WTC11 (cell line): Measurements from ENCODE around the gene SGCD.

Experiments used
- ESRRA ChIP-seq: sonication (generic); formaldehyde crosslinking; IDR thresholded peaks from 2 replicates; pipeline ENCODE4 v1.8.1; 2022; ENCODE audit warnings: mild to moderate bottlenecking, missing genetic modification reagents, borderline replicate concordance
- NFYB ChIP-seq: sonication (generic); formaldehyde crosslinking; conservative IDR thresholded peaks from 2 replicates; pipeline ENCODE4 v1.8.0; 2022; ENCODE audit warnings: low read depth, missing genetic modification reagents
- TCF7 ChIP-seq: sonication (generic); formaldehyde crosslinking; IDR thresholded peaks from 2 replicates; pipeline ENCODE4 v1.8.0; 2022; ENCODE audit warnings: mild to moderate bottlenecking, low read depth, missing genetic modification reagents, moderate library complexity
- TEAD4 ChIP-seq: sonication (generic); formaldehyde crosslinking; IDR thresholded peaks from 2 replicates; pipeline ENCODE4 v1.8.0; 2022; ENCODE audit warnings: mild to moderate bottlenecking, missing genetic modification reagents
- ZNF232 ChIP-seq: sonication (generic); formaldehyde crosslinking; IDR thresholded peaks from 2 replicates; pipeline ENCODE4 v1.8.0; 2022; ENCODE audit warnings: mild to moderate bottlenecking, missing genetic modification reagents
- TF ChIP-seq, protein P1 (sequence below): fragments of 200-600 bp; IDR thresholded peaks from 2 replicates; pipeline ENCODE4 v1.8.0; 2022; ENCODE audit warnings: antibody characterized with exemption
- TF ChIP-seq, protein P2 (sequence below): sonication (generic); formaldehyde crosslinking; IDR thresholded peaks from 2 replicates; pipeline ENCODE4 v1.8.1; 2022; ENCODE audit warnings: low read depth, missing genetic modification reagents, borderline replicate concordance
- TF ChIP-seq, protein P3 (sequence below): sonication (generic); formaldehyde crosslinking; IDR thresholded peaks from 2 replicates; pipeline ENCODE4 v1.8.0; 2022; ENCODE audit warnings: mild to moderate bottlenecking, missing genetic modification reagents
- TF ChIP-seq, protein P4 (sequence below): sonication (generic); formaldehyde crosslinking; conservative IDR thresholded peaks from 2 replicates; pipeline ENCODE4 v1.8.1; 2022; ENCODE audit warnings: mild to moderate bottlenecking, missing genetic modification reagents
- TF ChIP-seq, protein P5 (sequence below): sonication (generic); formaldehyde crosslinking; IDR thresholded peaks from 2 replicates; pipeline ENCODE4 v1.8.1; 2023; ENCODE audit warnings: mild to moderate bottlenecking, missing genetic modification reagents
- TF ChIP-seq, protein P6 (sequence below): sonication (generic); formaldehyde crosslinking; IDR thresholded peaks from 2 replicates; pipeline ENCODE4 v1.8.1; 2022; ENCODE audit warnings: low read depth, mild to moderate bottlenecking, moderate library complexity, missing genetic modification reagents, borderline replicate concordance
- TF ChIP-seq, protein P7 (sequence below): fragments of 250-450 bp; sonication (Bioruptor Pico); IDR thresholded peaks from 2 replicates; pipeline ENCODE4 v1.9.0; 2021; ENCODE audit warnings: moderate library complexity, mild to moderate bottlenecking, inconsistent platforms, borderline replicate concordance

DNA sequence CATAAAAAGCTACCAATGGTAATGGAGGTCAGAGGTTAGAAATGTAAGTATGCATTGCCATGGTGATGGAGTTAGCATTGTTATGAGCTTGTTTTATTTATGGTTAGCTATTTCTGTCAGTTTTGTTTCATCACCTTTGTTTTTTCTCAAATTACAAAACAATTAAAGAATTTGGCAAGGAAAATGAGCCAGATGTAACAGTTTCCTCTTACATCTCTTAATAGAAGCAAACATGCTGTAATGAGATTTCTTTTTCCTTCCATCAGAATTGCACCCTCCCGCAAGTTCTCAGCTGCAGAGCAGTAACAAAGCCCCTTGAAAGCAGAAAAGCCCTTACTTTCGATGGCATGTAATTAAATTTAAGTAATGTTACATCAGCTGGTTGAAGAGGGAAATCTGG, 233.0 kb downstream of the SGCD start:
- TF ChIP-seq, protein P1, sequence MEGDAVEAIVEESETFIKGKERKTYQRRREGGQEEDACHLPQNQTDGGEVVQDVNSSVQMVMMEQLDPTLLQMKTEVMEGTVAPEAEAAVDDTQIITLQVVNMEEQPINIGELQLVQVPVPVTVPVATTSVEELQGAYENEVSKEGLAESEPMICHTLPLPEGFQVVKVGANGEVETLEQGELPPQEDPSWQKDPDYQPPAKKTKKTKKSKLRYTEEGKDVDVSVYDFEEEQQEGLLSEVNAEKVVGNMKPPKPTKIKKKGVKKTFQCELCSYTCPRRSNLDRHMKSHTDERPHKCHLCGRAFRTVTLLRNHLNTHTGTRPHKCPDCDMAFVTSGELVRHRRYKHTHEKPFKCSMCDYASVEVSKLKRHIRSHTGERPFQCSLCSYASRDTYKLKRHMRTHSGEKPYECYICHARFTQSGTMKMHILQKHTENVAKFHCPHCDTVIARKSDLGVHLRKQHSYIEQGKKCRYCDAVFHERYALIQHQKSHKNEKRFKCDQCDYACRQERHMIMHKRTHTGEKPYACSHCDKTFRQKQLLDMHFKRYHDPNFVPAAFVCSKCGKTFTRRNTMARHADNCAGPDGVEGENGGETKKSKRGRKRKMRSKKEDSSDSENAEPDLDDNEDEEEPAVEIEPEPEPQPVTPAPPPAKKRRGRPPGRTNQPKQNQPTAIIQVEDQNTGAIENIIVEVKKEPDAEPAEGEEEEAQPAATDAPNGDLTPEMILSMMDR = no peak
- TF ChIP-seq TEAD4 (CRISPR knock-in tag) = no peak
- TF ChIP-seq TCF7 (CRISPR knock-in tag) = no peak
- TF ChIP-seq, protein P2, sequence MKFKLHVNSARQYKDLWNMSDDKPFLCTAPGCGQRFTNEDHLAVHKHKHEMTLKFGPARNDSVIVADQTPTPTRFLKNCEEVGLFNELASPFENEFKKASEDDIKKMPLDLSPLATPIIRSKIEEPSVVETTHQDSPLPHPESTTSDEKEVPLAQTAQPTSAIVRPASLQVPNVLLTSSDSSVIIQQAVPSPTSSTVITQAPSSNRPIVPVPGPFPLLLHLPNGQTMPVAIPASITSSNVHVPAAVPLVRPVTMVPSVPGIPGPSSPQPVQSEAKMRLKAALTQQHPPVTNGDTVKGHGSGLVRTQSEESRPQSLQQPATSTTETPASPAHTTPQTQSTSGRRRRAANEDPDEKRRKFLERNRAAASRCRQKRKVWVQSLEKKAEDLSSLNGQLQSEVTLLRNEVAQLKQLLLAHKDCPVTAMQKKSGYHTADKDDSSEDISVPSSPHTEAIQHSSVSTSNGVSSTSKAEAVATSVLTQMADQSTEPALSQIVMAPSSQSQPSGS = no peak
- no peak for TF ChIP-seq ESRRA (CRISPR knock-in tag)
- TF ChIP-seq, protein P3, sequence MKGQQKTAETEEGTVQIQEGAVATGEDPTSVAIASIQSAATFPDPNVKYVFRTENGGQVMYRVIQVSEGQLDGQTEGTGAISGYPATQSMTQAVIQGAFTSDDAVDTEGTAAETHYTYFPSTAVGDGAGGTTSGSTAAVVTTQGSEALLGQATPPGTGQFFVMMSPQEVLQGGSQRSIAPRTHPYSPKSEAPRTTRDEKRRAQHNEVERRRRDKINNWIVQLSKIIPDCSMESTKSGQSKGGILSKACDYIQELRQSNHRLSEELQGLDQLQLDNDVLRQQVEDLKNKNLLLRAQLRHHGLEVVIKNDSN (CRISPR knock-in tag) = no peak
- TF ChIP-seq, protein P4, sequence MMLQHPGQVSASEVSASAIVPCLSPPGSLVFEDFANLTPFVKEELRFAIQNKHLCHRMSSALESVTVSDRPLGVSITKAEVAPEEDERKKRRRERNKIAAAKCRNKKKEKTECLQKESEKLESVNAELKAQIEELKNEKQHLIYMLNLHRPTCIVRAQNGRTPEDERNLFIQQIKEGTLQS = no peak
- TF ChIP-seq, protein P5, sequence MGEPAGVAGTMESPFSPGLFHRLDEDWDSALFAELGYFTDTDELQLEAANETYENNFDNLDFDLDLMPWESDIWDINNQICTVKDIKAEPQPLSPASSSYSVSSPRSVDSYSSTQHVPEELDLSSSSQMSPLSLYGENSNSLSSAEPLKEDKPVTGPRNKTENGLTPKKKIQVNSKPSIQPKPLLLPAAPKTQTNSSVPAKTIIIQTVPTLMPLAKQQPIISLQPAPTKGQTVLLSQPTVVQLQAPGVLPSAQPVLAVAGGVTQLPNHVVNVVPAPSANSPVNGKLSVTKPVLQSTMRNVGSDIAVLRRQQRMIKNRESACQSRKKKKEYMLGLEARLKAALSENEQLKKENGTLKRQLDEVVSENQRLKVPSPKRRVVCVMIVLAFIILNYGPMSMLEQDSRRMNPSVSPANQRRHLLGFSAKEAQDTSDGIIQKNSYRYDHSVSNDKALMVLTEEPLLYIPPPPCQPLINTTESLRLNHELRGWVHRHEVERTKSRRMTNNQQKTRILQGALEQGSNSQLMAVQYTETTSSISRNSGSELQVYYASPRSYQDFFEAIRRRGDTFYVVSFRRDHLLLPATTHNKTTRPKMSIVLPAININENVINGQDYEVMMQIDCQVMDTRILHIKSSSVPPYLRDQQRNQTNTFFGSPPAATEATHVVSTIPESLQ (CRISPR knock-in tag) = no peak
- TF ChIP-seq, protein P6, sequence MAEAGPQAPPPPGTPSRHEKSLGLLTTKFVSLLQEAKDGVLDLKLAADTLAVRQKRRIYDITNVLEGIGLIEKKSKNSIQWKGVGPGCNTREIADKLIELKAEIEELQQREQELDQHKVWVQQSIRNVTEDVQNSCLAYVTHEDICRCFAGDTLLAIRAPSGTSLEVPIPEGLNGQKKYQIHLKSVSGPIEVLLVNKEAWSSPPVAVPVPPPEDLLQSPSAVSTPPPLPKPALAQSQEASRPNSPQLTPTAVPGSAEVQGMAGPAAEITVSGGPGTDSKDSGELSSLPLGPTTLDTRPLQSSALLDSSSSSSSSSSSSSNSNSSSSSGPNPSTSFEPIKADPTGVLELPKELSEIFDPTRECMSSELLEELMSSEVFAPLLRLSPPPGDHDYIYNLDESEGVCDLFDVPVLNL = no peak
- TF ChIP-seq, protein P7, sequence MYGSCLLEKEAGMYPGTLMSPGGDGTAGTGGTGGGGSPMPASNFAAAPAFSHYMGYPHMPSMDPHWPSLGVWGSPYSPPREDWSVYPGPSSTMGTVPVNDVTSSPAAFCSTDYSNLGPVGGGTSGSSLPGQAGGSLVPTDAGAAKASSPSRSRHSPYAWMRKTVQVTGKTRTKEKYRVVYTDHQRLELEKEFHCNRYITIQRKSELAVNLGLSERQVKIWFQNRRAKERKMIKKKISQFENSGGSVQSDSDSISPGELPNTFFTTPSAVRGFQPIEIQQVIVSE (CRISPR knock-in tag) = no peak
- TF ChIP-seq NFYB = no peak
- no peak for TF ChIP-seq ZNF232 (CRISPR knock-in tag)
